Left hindlimb (tissue), 1 donor: ENCODE results near the gene SCTR.

Experiments used
- DNase-seq: peaks from one replicate; pipeline ENCODE4 v3.0.0-alpha.2; 2018

Gene SCTR

GRCh38 chr2:119522671-119523070, 1.6 kb downstream of the SCTR start:
- no peak for DNase-seq

- no peak for DNase-seq
Measured at GRCh38 chr2:119521433-119522050, 2.7 kb downstream of the SCTR start.

- DNase-seq = no peak
Measured at GRCh38 chr2:119520696-119521432, 3.4 kb downstream of the SCTR start.

GRCh38 chr2:119519057-119519408, 5.2 kb downstream of the SCTR start:
- DNase-seq = no peak

- no peak for DNase-seq
Measured at GRCh38 chr2:119518401-119519056, 5.8 kb downstream of the SCTR start.

GRCh38 chr2:119517433-119517832, 6.8 kb downstream of the SCTR start:
- no peak for DNase-seq

GRCh38 chr2:119516121-119516520, 8.2 kb downstream of the SCTR start:
- no peak for DNase-seq

GRCh38 chr2:119513832-119514231, 10.5 kb downstream of the SCTR start:
- DNase-seq = no peak

GRCh38 chr2:119512946-119513345, 11.3 kb downstream of the SCTR start:
- DNase-seq = no peak

GRCh38 chr2:119511989-119512388, 12.3 kb downstream of the SCTR start:
- DNase-seq = no peak

GRCh38 chr2:119508756-119509155, 15.5 kb downstream of the SCTR start:
- no peak for DNase-seq

GRCh38 chr2:119496682-119497081, 27.6 kb downstream of the SCTR start:
- DNase-seq = no peak

GRCh38 chr2:119495948-119496347, 28.3 kb downstream of the SCTR start:
- DNase-seq = no peak

- no peak for DNase-seq
Measured at GRCh38 chr2:119494163-119494790, 30.0 kb downstream of the SCTR start.

- DNase-seq = no peak
Measured at GRCh38 chr2:119491776-119492525, 32.3 kb downstream of the SCTR start.

- DNase-seq = no peak
Measured at GRCh38 chr2:119490653-119491195, 33.6 kb downstream of the SCTR start.

GRCh38 chr2:119490106-119490505, 34.2 kb downstream of the SCTR start:
- no peak for DNase-seq

- peak; percentile 42 for DNase-seq
Measured at GRCh38 chr2:119489232-119489952, 34.9 kb downstream of the SCTR start.

GRCh38 chr2:119488245-119489214, 35.8 kb downstream of the SCTR start:
- no peak for DNase-seq

- no peak for DNase-seq
Measured at GRCh38 chr2:119487434-119488244, 36.6 kb downstream of the SCTR start.
